Prostate gland (tissue), 2 donors: ENCODE measurements around the gene ERC2.

ENCODE experiments used
- CTCF ChIP-seq, 4 experiments: fragments of 200-600 bp in 2 of 4; fragments of 450-650 bp in 2 of 4; sonication (generic) in 2 of 4; IDR thresholded peaks; 1 replicate in 3 of 4; 2 replicates in 1 of 4; pipeline ENCODE4 v1.5.1; 2016 to 2019; ENCODE audit warnings: antibody characterized with exemption in 4 of 4, mild to moderate bottlenecking in 2 of 4, moderate library complexity in 2 of 4
- POLR2A ChIP-seq: fragments of 450-650 bp; IDR thresholded peaks from one replicate; pipeline ENCODE4 v1.6.1; 2016; ENCODE audit warnings: antibody characterized with exemption, mild to moderate bottlenecking

GRCh38 chr3:55802816-55803215 is 665.5 kb downstream of the ERC2 start:
- TF ChIP-seq CTCF (IDR thresholded peaks at IDR 0.05) (no peak), POLR2A (no peak)
